GM12878 (cell line): ENCODE results near the gene DPEP1. TPM values are rescaled to one million over a fixed set of nuclear protein-coding genes. Genes with fewer than 3 reads are reported as not detected.

Experiments
- ATAC-seq: fragments of 200-7000 bp; cut with Tn5 transposase; 3 replicates; pipeline ENCODE4 v1.9.1; 2020; ENCODE audit warnings: mild to moderate bottlenecking, moderate library complexity
- BruUV-seq: library from RNA; stranded (reverse); fragments of 400-500 nt; replicated peaks from 2 replicates; lab custom pipeline; 2021; lab: Mats Ljungman, UMichigan
- CTCF ChIA-PET: fragments of 300-600 bp; sonication (Branson Sonifier 250); formaldehyde crosslinking; extraction: SDS; loops from one replicate; lab custom pipeline; 2021; ENCODE audit warnings: inconsistent platforms; lab: Yijun Ruan, JAX
- POLR2A ChIA-PET: fragments of 350-600 bp; formaldehyde crosslinking; extraction: SDS; loops from one replicate; lab custom pipeline; 2021; ENCODE audit warnings: inconsistent platforms; lab: Charles Lee
- RAD21 ChIA-PET: fragments of 300-600 bp; sonication (Branson Sonifier 250); formaldehyde crosslinking; loops from one replicate; lab custom pipeline; 2023; ENCODE audit warnings: antibody characterized with exemption; ENCODE audit not compliant: unreplicated experiment; lab: Charles Lee
- SMC1A ChIA-PET: fragments of 300-600 bp; sonication (Branson Sonifier 250); formaldehyde crosslinking; loops from one replicate; lab custom pipeline; 2023; ENCODE audit not compliant: unreplicated experiment, uncharacterized antibody; lab: Charles Lee
- DNase-seq: peaks from one replicate; pipeline ENCODE4 v3.0.0-alpha.2; 2011; ENCODE audit warnings: low read depth, low spot score
- FAIRE-seq: peaks from 3 replicates; lab custom pipeline; 2011; peaks lifted over from hg19 to GRCh38; lab: Jason Lieb, UNC
- H2AFZ ChIP-seq: 2 replicates; pipeline ENCODE4 v1.6.0; 2011; ENCODE audit warnings: low read depth, low read length, control low read depth; ENCODE audit not compliant: control insufficient read depth
- H3K27ac ChIP-seq: 2 replicates; pipeline ENCODE4 v1.5.1; 2011; ENCODE audit warnings: control low read depth; ENCODE audit not compliant: control insufficient read depth, insufficient read depth
- H3K27me3 ChIP-seq, 2 experiments: replicated peaks in 1 of 2; 2 replicates each; pipeline versions ENCODE4 v1.6.0 to v1.6.1; 2011; ENCODE audit warnings: low read length in 1 of 2; ENCODE audit not compliant: control insufficient read depth in 2 of 2, insufficient read depth in 2 of 2
- H3K36me3 ChIP-seq, 2 experiments: 2 replicates each; pipeline ENCODE4 v1.5.1; 2011; ENCODE audit warnings: low read length in 1 of 2; ENCODE audit not compliant: control insufficient read depth in 2 of 2, insufficient read depth in 2 of 2
- H3K4me1 ChIP-seq: 2 replicates; pipeline ENCODE4 v1.6.1; 2011; ENCODE audit warnings: mild to moderate bottlenecking, low read length, moderate library complexity, mixed read lengths; ENCODE audit not compliant: control insufficient read depth, insufficient read depth
- H3K4me2 ChIP-seq: 2 replicates; pipeline ENCODE4 v1.6.0; 2011; ENCODE audit warnings: control low read depth; ENCODE audit not compliant: control insufficient read depth, insufficient read depth
- H3K4me3 ChIP-seq: fragments of 200-600 bp; sonication (generic); 2 replicates; pipeline ENCODE4 v1.5.1; 2016
- H3K79me2 ChIP-seq: 2 replicates; pipeline ENCODE4 v1.6.0; 2011; ENCODE audit warnings: low read length; ENCODE audit not compliant: control insufficient read depth, insufficient read depth
- H3K9ac ChIP-seq: 2 replicates; pipeline ENCODE4 v1.8.0; 2011; ENCODE audit warnings: low read length, control low read depth, mixed read lengths; ENCODE audit not compliant: control insufficient read depth, insufficient read depth
- H3K9me3 ChIP-seq: replicated peaks from 3 replicates; pipeline ENCODE4 v1.5.1; 2011; ENCODE audit warnings: mild to moderate bottlenecking, low read length; ENCODE audit not compliant: control insufficient read depth, insufficient read depth
- H4K20me1 ChIP-seq: 2 replicates; pipeline ENCODE4 v1.6.0; 2011; ENCODE audit not compliant: control insufficient read depth, insufficient read depth
- ETV6 ChIP-seq, 2 experiments: fragments of 450-650 bp in 1 of 2; IDR thresholded peaks in 1 of 2; conservative IDR thresholded peaks in 1 of 2; 2 replicates each; pipeline ENCODE4 v1.6.1; 2014; ENCODE audit warnings: antibody characterized with exemption in 1 of 2, borderline replicate concordance in 1 of 2, low read depth in 1 of 2, mild to moderate bottlenecking in 1 of 2, moderate library complexity in 1 of 2
- JUND ChIP-seq: IDR thresholded peaks from 2 replicates; pipeline ENCODE4 v1.6.1; 2012; ENCODE audit warnings: low read depth, mild to moderate bottlenecking, low read length, improper control_type of control experiment, moderate library complexity
- WGBS: methylation state at CpG from one replicate; pipeline ENCODE4 v1.1.6; 2016; ENCODE audit warnings: low lambda C conversion rate; ENCODE audit not compliant: insufficient replicate concordance, insufficient coverage; ENCODE audit errors: missing lambda C conversion rate; 5-methylcytosine and 5-hydroxymethylcytosine counted together
- in situ Hi-C: fragments of 300-500 bp; cut with MboI; formaldehyde crosslinking; loops from 9 replicates; pipeline ENCODE4 v1.14.3; 2018; ENCODE audit warnings: mixed read lengths
- intact Hi-C: fragments of 100-400 bp; cut with micrococcal nuclease; formaldehyde crosslinking; loops from one replicate; pipeline ENCODE4 v1.14.2; 2022; ENCODE audit not compliant: unreplicated experiment
- polyA plus RNA-seq, 11 experiments: library from polyadenylated mRNA; depleted of rRNA in 4 of 11; unstranded in 6 of 11; stranded (reverse) in 5 of 11; fragments of >200 nt; fragmentation: Nextera tagmentation in 4 of 11; fragmentation: Illumina TruSeq in 1 of 11; extraction: Ambion mirVana in 4 of 11; extraction: Trizol in 1 of 11; gene quantifications; 1 replicate in 1 of 11; 2 replicates in 10 of 11; pipeline versions ENCODE4 v1.2.1 to v1.2.3, GENCODE V29; 2011 to 2016; ENCODE audit warnings: inconsistent platforms in 2 of 11, missing spikeins in 2 of 11, low read depth in 1 of 11
- total RNA-seq, 4 experiments: library from RNA; depleted of rRNA in 3 of 4; stranded (reverse); fragments of >200 nt in 3 of 4; fragmentation: Illumina TruSeq in 1 of 4; extraction: Trizol in 1 of 4; gene quantifications; 2 replicates each; pipeline versions ENCODE4 v1.2.1 to v1.2.3, GENCODE V29; 2013 to 2021
- TF ChIP-seq, protein P1 (sequence below): IDR thresholded peaks from 2 replicates; pipeline ENCODE4 v1.6.1; 2012; ENCODE audit warnings: low read depth, low read length, improper control_type of control experiment
- TF ChIP-seq, protein P2 (sequence below): fragments of 450-650 bp; formaldehyde crosslinking; IDR thresholded peaks from 2 replicates; pipeline ENCODE4 v1.5.0; 2022; ENCODE audit warnings: mild to moderate bottlenecking, missing genetic modification characterization

DPEP1 gene
- total and polyA plus RNA-seq, 10 of the 15 experiments (the other 5 are each of a cell fraction or from before 2014, with no cell fraction given) = not detected

DNA sequence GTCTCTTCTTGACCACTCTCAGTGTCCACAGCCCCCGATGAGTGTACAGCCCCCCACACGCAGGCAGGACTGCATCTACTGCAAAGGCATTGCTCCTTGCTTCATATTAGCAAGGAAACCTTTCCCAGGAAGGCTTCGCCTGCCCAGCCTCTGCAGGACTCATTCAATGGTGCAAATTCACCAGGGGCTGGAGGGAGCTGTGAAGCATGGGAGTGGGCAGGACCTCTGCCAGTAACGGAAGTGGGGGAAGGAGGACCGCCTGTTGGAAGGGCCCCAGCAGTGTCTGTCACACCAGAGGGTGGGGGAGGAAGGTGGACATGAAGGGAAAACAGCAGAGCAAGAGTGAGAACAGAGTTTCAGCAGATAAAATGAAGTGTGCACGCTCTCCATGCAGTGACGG, 46.7 kb downstream of the DPEP1 start:
- no peak for FAIRE-seq
- ChIA-PET RAD21 (no interaction called here), POLR2A (no interaction called here), CTCF (interaction anchor here (0.6 kb wide), 1 partner anchor 46 kb away, joined by 3 read pairs; no protein-coding TSS in a partner anchor), SMC1A (no interaction called here)
- peaks cover 14% of the 10 kb centered on the region for H3K4me1 ChIP-seq
- no peak overlapping the region for H2AFZ ChIP-seq
- no TSS peak for BruUV-seq
- peaks cover 32% of the 10 kb centered on the region for H3K79me2 ChIP-seq
- no peak overlapping the region for H3K4me2 ChIP-seq
- no peak for ATAC-seq
- DNase-seq = no peak
- 92% methylated on average over 7 of the region's 7 CpGs for WGBS
- in situ Hi-C loops = no loop called here
- H3K9ac ChIP-seq = no peak overlapping the region
- no peak overlapping the region for H3K4me3 ChIP-seq
- intact Hi-C loops = no loop called here
- no peak overlapping the region for H3K27ac ChIP-seq
- no peaks in the 10 kb centered on the region for H3K36me3 ChIP-seq
- H3K9me3 ChIP-seq = no peaks in the 10 kb centered on the region
- H4K20me1 ChIP-seq = no peaks in the 10 kb centered on the region
- TF ChIP-seq, protein P1, sequence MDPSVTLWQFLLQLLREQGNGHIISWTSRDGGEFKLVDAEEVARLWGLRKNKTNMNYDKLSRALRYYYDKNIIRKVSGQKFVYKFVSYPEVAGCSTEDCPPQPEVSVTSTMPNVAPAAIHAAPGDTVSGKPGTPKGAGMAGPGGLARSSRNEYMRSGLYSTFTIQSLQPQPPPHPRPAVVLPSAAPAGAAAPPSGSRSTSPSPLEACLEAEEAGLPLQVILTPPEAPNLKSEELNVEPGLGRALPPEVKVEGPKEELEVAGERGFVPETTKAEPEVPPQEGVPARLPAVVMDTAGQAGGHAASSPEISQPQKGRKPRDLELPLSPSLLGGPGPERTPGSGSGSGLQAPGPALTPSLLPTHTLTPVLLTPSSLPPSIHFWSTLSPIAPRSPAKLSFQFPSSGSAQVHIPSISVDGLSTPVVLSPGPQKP = no peak
- TF ChIP-seq ETV6 (conservative IDR thresholded peaks at IDR 0.05 in 1 of 2, IDR thresholded peaks at IDR 0.05 in 1 of 2; ENCODE audit: borderline replicate concordance in 1 of 2, low read depth in 1 of 2) = no peak
- TF ChIP-seq, protein P2, sequence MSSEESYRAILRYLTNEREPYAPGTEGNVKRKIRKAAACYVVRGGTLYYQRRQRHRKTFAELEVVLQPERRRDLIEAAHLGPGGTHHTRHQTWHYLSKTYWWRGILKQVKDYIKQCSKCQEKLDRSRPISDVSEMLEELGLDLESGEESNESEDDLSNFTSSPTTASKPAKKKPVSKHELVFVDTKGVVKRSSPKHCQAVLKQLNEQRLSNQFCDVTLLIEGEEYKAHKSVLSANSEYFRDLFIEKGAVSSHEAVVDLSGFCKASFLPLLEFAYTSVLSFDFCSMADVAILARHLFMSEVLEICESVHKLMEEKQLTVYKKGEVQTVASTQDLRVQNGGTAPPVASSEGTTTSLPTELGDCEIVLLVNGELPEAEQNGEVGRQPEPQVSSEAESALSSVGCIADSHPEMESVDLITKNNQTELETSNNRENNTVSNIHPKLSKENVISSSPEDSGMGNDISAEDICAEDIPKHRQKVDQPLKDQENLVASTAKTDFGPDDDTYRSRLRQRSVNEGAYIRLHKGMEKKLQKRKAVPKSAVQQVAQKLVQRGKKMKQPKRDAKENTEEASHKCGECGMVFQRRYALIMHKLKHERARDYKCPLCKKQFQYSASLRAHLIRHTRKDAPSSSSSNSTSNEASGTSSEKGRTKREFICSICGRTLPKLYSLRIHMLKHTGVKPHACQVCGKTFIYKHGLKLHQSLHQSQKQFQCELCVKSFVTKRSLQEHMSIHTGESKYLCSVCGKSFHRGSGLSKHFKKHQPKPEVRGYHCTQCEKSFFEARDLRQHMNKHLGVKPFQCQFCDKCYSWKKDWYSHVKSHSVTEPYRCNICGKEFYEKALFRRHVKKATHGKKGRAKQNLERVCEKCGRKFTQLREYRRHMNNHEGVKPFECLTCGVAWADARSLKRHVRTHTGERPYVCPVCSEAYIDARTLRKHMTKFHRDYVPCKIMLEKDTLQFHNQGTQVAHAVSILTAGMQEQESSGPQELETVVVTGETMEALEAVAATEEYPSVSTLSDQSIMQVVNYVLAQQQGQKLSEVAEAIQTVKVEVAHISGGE (CRISPR knock-in tag) = no peak
- TF ChIP-seq JUND = no peak
- H3K27me3 ChIP-seq = no peaks in the 10 kb centered on the region
